Keratinocyte (primary cell): ENCODE measurements around the gene NLRP9. TPM values are rescaled to one million over a fixed set of nuclear protein-coding genes. Genes with fewer than 3 reads are reported as not detected.

Experiments used
- DNase-seq: peaks from one replicate; pipeline ENCODE4 v3.0.0-alpha.2; 2011; ENCODE audit warnings: low read depth, missing footprints, low spot score
- FAIRE-seq: peaks from 2 replicates; lab custom pipeline; 2011; peaks lifted over from hg19 to GRCh38; lab: Jason Lieb, UNC
- H2AFZ ChIP-seq: 2 replicates; pipeline ENCODE4 v1.6.0; 2012; ENCODE audit warnings: low read length, control low read depth, inconsistent platforms; ENCODE audit not compliant: control insufficient read depth
- H3K27ac ChIP-seq: 2 replicates; pipeline ENCODE4 v1.5.1; 2011; ENCODE audit warnings: low read length; ENCODE audit not compliant: control insufficient read depth, insufficient read depth
- H3K27me3 ChIP-seq: 3 replicates; pipeline ENCODE4 v1.6.0; 2011; ENCODE audit warnings: low read length; ENCODE audit not compliant: control insufficient read depth, insufficient read depth; ENCODE audit errors: extremely low read depth
- H3K36me3 ChIP-seq, 2 experiments: 2 replicates in 1 of 2; 3 replicates in 1 of 2; pipeline ENCODE4 v1.5.1; 2011; ENCODE audit warnings: low read length in 2 of 2, mild to moderate bottlenecking in 1 of 2; ENCODE audit not compliant: control insufficient read depth in 2 of 2, insufficient read depth in 2 of 2; ENCODE audit errors: extremely low read depth in 1 of 2
- H3K4me1 ChIP-seq: 3 replicates; pipeline ENCODE4 v1.5.1; 2011; ENCODE audit warnings: low read length; ENCODE audit not compliant: control insufficient read depth, insufficient read depth; ENCODE audit errors: extremely low read depth
- H3K4me2 ChIP-seq: 3 replicates; pipeline ENCODE4 v1.6.0; 2011; ENCODE audit warnings: low read depth, low read length; ENCODE audit not compliant: control insufficient read depth, insufficient read depth; ENCODE audit errors: extremely low read depth
- H3K4me3 ChIP-seq, 3 experiments: fragments of 200-600 bp in 1 of 3; sonication (generic) in 1 of 3; 2 replicates in 2 of 3; 3 replicates in 1 of 3; pipeline ENCODE4 v1.5.1; 2011 to 2016; ENCODE audit warnings: low read length in 3 of 3, mild to moderate bottlenecking in 3 of 3, control low read depth in 2 of 3, inconsistent platforms in 1 of 3, low read depth in 1 of 3, mixed read lengths in 1 of 3, mixed run types in 1 of 3, moderate library complexity in 1 of 3; ENCODE audit not compliant: control insufficient read depth in 2 of 3, insufficient read depth in 2 of 3; ENCODE audit errors: extremely low read depth in 1 of 3
- H3K79me2 ChIP-seq: 2 replicates; pipeline ENCODE4 v1.6.0; 2012; ENCODE audit warnings: low read length; ENCODE audit not compliant: control insufficient read depth, insufficient read depth
- H3K9ac ChIP-seq: 3 replicates; pipeline ENCODE4 v1.6.0; 2011; ENCODE audit warnings: low read length; ENCODE audit not compliant: control insufficient read depth, insufficient read depth; ENCODE audit errors: extremely low read depth
- H3K9me1 ChIP-seq: 3 replicates; pipeline ENCODE4 v1.6.0; 2011; ENCODE audit warnings: low read length; ENCODE audit not compliant: control insufficient read depth, insufficient read depth; ENCODE audit errors: extremely low read depth
- H3K9me3 ChIP-seq: 2 replicates; pipeline ENCODE4 v1.5.1; 2012; ENCODE audit warnings: low read depth, low read length; ENCODE audit not compliant: control insufficient read depth
- H4K20me1 ChIP-seq: 3 replicates; pipeline ENCODE4 v1.6.0; 2011; ENCODE audit warnings: low read length; ENCODE audit not compliant: control insufficient read depth, insufficient read depth; ENCODE audit errors: extremely low read depth
- CTCF ChIP-seq, 3 experiments: IDR thresholded peaks in 1 of 3; conservative IDR thresholded peaks in 1 of 3; optimal IDR thresholded peaks in 1 of 3; 2 replicates in 2 of 3; 3 replicates in 1 of 3; pipeline versions ENCODE3 to v1.5.1; 2011; ENCODE audit warnings: low read length in 3 of 3, mild to moderate bottlenecking in 3 of 3, moderate library complexity in 2 of 3, control low read depth in 1 of 3, inconsistent platforms in 1 of 3; ENCODE audit not compliant: insufficient read depth in 2 of 3; ENCODE audit errors: extremely low read depth in 1 of 3
- EZH2 ChIP-seq: IDR thresholded peaks from one replicate; pipeline ENCODE4 v1.6.1; 2012; ENCODE audit warnings: inconsistent platforms, mild to moderate bottlenecking, low read length, moderate library complexity
- dilution Hi-C: fragments of 300-500 bp; cut with MboI; formaldehyde crosslinking; loops from one replicate; pipeline ENCODE4 v1.7.0; 2020; ENCODE audit warnings: low sequenced_read_pairs; ENCODE audit not compliant: extremely low pct_ligation_motif_present
- polyA plus RNA-seq, 5 experiments: library from polyadenylated mRNA; depleted of rRNA in 3 of 5; stranded (reverse) in 3 of 5; stranded (forward) in 1 of 5; unstranded in 1 of 5; fragments of >200 nt; gene quantifications; 1 replicate in 1 of 5; 2 replicates in 3 of 5; 3 replicates in 1 of 5; pipeline versions ENCODE4 v1.2.1 to v1.2.3, GENCODE V29; 2011 to 2012; ENCODE audit warnings: missing spikeins in 2 of 5, low read depth in 1 of 5, low replicate concordance in 1 of 5

NLRP9 gene
- polyA plus RNA-seq, 1 donor (not counting 4 experiments of a cell fraction or from before 2014, with no cell fraction given): not detected

GRCh38 chr19:55683449-55684261 lies 54.5 kb downstream of the NLRP9 start:
- Histone ChIP-seq H3K9me1 (no peaks in the 10 kb centered on the region), H3K36me3 (peaks cover 43 to 53% of the 10 kb centered on the region in 2 experiments), H3K9me3 (no peaks in the 10 kb centered on the region), H3K9ac (no peak overlapping the region), H3K4me2 (no peak overlapping the region), H2AFZ (no peak overlapping the region), H3K27ac (no peak overlapping the region), H3K27me3 (no peaks in the 10 kb centered on the region), H4K20me1 (peaks cover 10% of the 10 kb centered on the region), H3K4me3 (no peak overlapping the region), H3K79me2 (peaks cover 81% of the 10 kb centered on the region), H3K4me1 (peaks cover 13% of the 10 kb centered on the region)
- dilution Hi-C loops: no loop called here
- FAIRE-seq: no peak
- DNase-seq: no peak
- TF ChIP-seq EZH2 (no peak), CTCF (optimal IDR thresholded peaks at IDR 0.05 in 1 of 3, IDR thresholded peaks at IDR 0.05 in 1 of 3, conservative IDR thresholded peaks at IDR 0.05 in 1 of 3; ENCODE audit: extremely low read depth in 1 of 3, insufficient read depth in 2 of 3, low read length in 3 of 3) (no peak)

- H4K20me1 ChIP-seq: peaks cover 10% of the 10 kb centered on the region
- no peaks in the 10 kb centered on the region for H3K9me1 ChIP-seq
- no peaks in the 10 kb centered on the region for H3K9me3 ChIP-seq
- no peak overlapping the region for H3K4me2 ChIP-seq
- H2AFZ ChIP-seq: no peak overlapping the region
- peaks cover 90% of the 10 kb centered on the region for H3K79me2 ChIP-seq
- dilution Hi-C loops: no loop called here
- DNase-seq (no peak), FAIRE-seq (no peak)
- no peak overlapping the region for H3K27ac ChIP-seq
- no peaks in the 10 kb centered on the region for H3K27me3 ChIP-seq
- no peak for TF ChIP-seq EZH2
- TF ChIP-seq CTCF (optimal IDR thresholded peaks at IDR 0.05 in 1 of 3, IDR thresholded peaks at IDR 0.05 in 1 of 3, conservative IDR thresholded peaks at IDR 0.05 in 1 of 3; ENCODE audit: extremely low read depth in 1 of 3, insufficient read depth in 2 of 3, low read length in 3 of 3): no peak
- peaks cover 46 to 64% of the 10 kb centered on the region in 2 experiments for H3K36me3 ChIP-seq
- peaks cover 25% of the 10 kb centered on the region for H3K4me1 ChIP-seq
- H3K4me3 ChIP-seq: no peak overlapping the region
- no peak overlapping the region for H3K9ac ChIP-seq
These were observed 56.8 kb downstream of the NLRP9 start for GRCh38 chr19:55681131-55682092.
